HepG2 (cell line): ENCODE data around the gene UBE2O. TPM values are rescaled to one million over a fixed set of nuclear protein-coding genes. Genes with fewer than 3 reads are reported as not detected.

Source experiments
- ATAC-seq: fragments of 200-7000 bp; cut with Tn5 transposase; 3 replicates; pipeline ENCODE4 v1.9.1; 2020; ENCODE audit warnings: mild to moderate bottlenecking, moderate library complexity
- BruUV-seq: library from RNA; stranded (reverse); fragments of 400-500 nt; replicated peaks from 2 replicates; lab custom pipeline; 2021; lab: Mats Ljungman, UMichigan
- CTCF ChIA-PET: fragments of 300-600 bp; formaldehyde crosslinking; extraction: SDS; loops from one replicate; lab custom pipeline; 2021; ENCODE audit warnings: low total read pairs, inconsistent platforms, low intra/inter-chr PET ratio; lab: Yijun Ruan, JAX
- POLR2A ChIA-PET: fragments of 350-600 bp; sonication (Branson Sonifier 250); formaldehyde crosslinking; loops from one replicate; lab custom pipeline; 2020; ENCODE audit warnings: antibody characterized with exemption, inconsistent platforms; lab: Yijun Ruan, JAX
- DNase-seq: peaks from one replicate; pipeline ENCODE4 v3.0.0-alpha.2; 2015; ENCODE audit warnings: low spot score
- FAIRE-seq: peaks from 3 replicates; lab custom pipeline; 2011; peaks lifted over from hg19 to GRCh38; lab: Jason Lieb, UNC
- H2AFZ ChIP-seq: one replicate; pipeline ENCODE4 v1.6.1; 2011; ENCODE audit warnings: low read length, inconsistent platforms
- H3K27ac ChIP-seq: fragments of 300-600 bp; 3 replicates; pipeline ENCODE4 v1.8.0; 2011; ENCODE audit warnings: mixed run types, mild to moderate bottlenecking, mixed read lengths, low read length, inconsistent platforms; ENCODE audit not compliant: insufficient read depth; ENCODE audit errors: extremely low read length
- H3K27me3 ChIP-seq, 2 experiments: fragments of 200-600 bp in 1 of 2; 2 replicates in 1 of 2; 3 replicates in 1 of 2; pipeline versions ENCODE4 v1.6.0 to v1.8.0; 2011; ENCODE audit warnings: low read length in 2 of 2, mild to moderate bottlenecking in 2 of 2, moderate library complexity in 2 of 2, inconsistent platforms in 1 of 2; ENCODE audit not compliant: insufficient read depth in 2 of 2, control insufficient read depth in 1 of 2
- H3K36me3 ChIP-seq, 2 experiments: fragments of 200-600 bp in 1 of 2; replicated peaks in 1 of 2; 2 replicates in 1 of 2; 3 replicates in 1 of 2; pipeline versions ENCODE4 v1.5.1 to v1.8.0; 2011; ENCODE audit warnings: low read length in 2 of 2, inconsistent platforms in 1 of 2; ENCODE audit not compliant: insufficient read depth in 2 of 2, control insufficient read depth in 1 of 2
- H3K4me1 ChIP-seq: 2 replicates; pipeline ENCODE4 v1.5.1; 2012; ENCODE audit warnings: low read length, inconsistent platforms; ENCODE audit not compliant: insufficient read depth
- H3K4me2 ChIP-seq: 2 replicates; pipeline ENCODE4 v1.6.0; 2011; ENCODE audit warnings: low read depth, low read length, inconsistent platforms
- H3K4me3 ChIP-seq, 3 experiments: fragments of 200-600 bp in 1 of 3; sonication (generic), shearing (Covaris generic) in 1 of 3; replicated peaks in 1 of 3; 2 replicates each; pipeline ENCODE4 v1.5.1; 2011 to 2016; ENCODE audit warnings: low read length in 3 of 3, inconsistent platforms in 2 of 3, low read depth in 2 of 3, mild to moderate bottlenecking in 2 of 3, control low read depth in 1 of 3, mixed read lengths in 1 of 3; ENCODE audit not compliant: insufficient read depth in 1 of 3
- H3K79me2 ChIP-seq: one replicate; pipeline ENCODE4 v1.6.1; 2011; ENCODE audit warnings: low read length, inconsistent platforms; ENCODE audit not compliant: insufficient read depth
- H3K9ac ChIP-seq: 2 replicates; pipeline ENCODE4 v1.6.0; 2011; ENCODE audit warnings: mild to moderate bottlenecking, low read depth, low read length, inconsistent platforms; ENCODE audit not compliant: insufficient read depth
- H3K9me3 ChIP-seq: 2 replicates; pipeline ENCODE4 v1.5.1; 2012; ENCODE audit warnings: mild to moderate bottlenecking, low read length
- H4K20me1 ChIP-seq: 2 replicates; pipeline ENCODE4 v1.6.0; 2011; ENCODE audit warnings: inconsistent platforms, mild to moderate bottlenecking, low read length, moderate library complexity; ENCODE audit not compliant: insufficient read depth
- AGO1 ChIP-seq: fragments of 200-400 bp; formaldehyde crosslinking; IDR thresholded peaks from 2 replicates; pipeline ENCODE4 v1.6.1; 2017; ENCODE audit warnings: mild to moderate bottlenecking, low read depth, low read length, moderate library complexity; ENCODE audit not compliant: poor library complexity, severe bottlenecking
- CEBPB ChIP-seq: IDR thresholded peaks from 2 replicates; pipeline ENCODE4 v1.6.1; 2011; ENCODE audit warnings: low read depth, low read length, improper control_type of control experiment, borderline replicate concordance
- HNRNPL ChIP-seq: fragments of 200-400 bp; formaldehyde crosslinking; IDR thresholded peaks from 2 replicates; pipeline ENCODE4 v1.6.1; 2017; ENCODE audit warnings: mild to moderate bottlenecking, low read depth, low read length
- RBM22 ChIP-seq: fragments of 200-400 bp; formaldehyde crosslinking; optimal IDR thresholded peaks from 2 replicates; pipeline ENCODE3; 2017; ENCODE audit warnings: mild to moderate bottlenecking, low read length, moderate library complexity
- ZSCAN9 ChIP-seq: IDR thresholded peaks from 2 replicates; pipeline ENCODE4 v1.6.1; 2016; ENCODE audit warnings: borderline replicate concordance
- WGBS: methylation state at CpG from one replicate; pipeline ENCODE4 v1.1.6; 2017; ENCODE audit warnings: low lambda C conversion rate; 5-methylcytosine and 5-hydroxymethylcytosine counted together
- in situ Hi-C: cut with HindIII; loops from 2 replicates; pipeline ENCODE4 v1.10.0; 2017; ENCODE audit warnings: low pct_unique_long_range_greater_than_20kb; ENCODE audit not compliant: extremely low pct_ligation_motif_present
- intact Hi-C: fragments of 100-400 bp; cut with micrococcal nuclease; formaldehyde crosslinking; loops from one replicate; pipeline ENCODE4 v1.10.0; 2022; ENCODE audit not compliant: unreplicated experiment
- polyA plus RNA-seq, 8 experiments: library from polyadenylated mRNA; depleted of rRNA in 3 of 8; stranded (reverse) in 7 of 8; unstranded in 1 of 8; fragments of >200 nt; fragmentation: Illumina TruSeq in 4 of 8; extraction: Trizol in 4 of 8; gene quantifications; 2 replicates each; pipeline versions ENCODE4 v1.2.1 to v1.2.3, GENCODE V29; 2011 to 2016; ENCODE audit warnings: low read depth in 4 of 8, missing spikeins in 1 of 8, mixed read lengths in 1 of 8; ENCODE audit not compliant: insufficient read depth in 1 of 8
- total RNA-seq, 5 experiments: library from RNA; depleted of rRNA; stranded (reverse); fragments of >200 nt; fragmentation: Illumina TruSeq; extraction: Trizol; gene quantifications; 2 replicates each; pipeline ENCODE4 v1.2.3, GENCODE V29; 2016; ENCODE audit warnings: low read depth in 1 of 5
- TF ChIP-seq, protein P1 (sequence below): sonication (generic); formaldehyde crosslinking; IDR thresholded peaks from 2 replicates; pipeline ENCODE4 v1.9.0; 2022; ENCODE audit warnings: missing genetic modification reagents, mild to moderate bottlenecking, borderline replicate concordance

UBE2O gene
- total and polyA plus RNA-seq, 2 of the 13 experiments (the other 11 are each of a cell fraction or from before 2014, with no cell fraction given) = 21.5 to 23.5 TPM

DNA sequence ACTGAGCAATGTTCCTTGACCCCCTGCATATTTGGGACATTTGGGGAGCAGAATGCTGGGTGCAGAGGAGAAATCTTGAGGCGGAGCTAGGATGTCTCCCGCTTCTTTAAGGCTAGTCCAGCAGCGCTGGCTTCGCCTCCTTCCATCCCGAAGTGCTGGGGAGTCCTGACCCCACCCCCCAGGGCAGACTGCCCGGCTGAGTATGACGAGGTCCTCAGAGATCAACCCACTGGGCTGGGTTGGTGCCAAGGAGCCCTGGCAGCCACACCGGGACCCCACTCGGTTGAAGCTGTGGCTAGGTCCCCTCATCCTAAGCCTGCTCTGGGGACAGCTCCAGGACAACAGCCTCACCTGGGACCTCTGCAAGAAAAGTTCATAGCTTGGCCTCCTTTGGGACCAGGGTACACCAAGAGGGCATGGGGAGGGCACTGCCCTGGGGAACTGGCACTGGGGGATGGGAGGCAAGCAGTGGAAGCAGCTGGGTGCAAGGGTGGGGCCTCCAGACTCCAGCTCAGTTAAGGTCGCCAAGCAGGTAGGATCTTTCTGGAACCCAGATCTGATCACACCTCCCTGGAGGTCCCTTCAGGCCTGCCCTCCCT, 37.3 kb upstream of the UBE2O start:
- WGBS = 81% methylated on average over 7 of the region's 10 CpGs
- POLR2A ChIA-PET = interaction anchor here (0.9 to 12.2 kb wide), 2 partner anchors 10 to 28 kb away, joined by 3 to 252 read pairs; partner anchors contain the start of gene RHBDF2
- H3K4me2 ChIP-seq = no peak overlapping the region
- H3K9me3 ChIP-seq = no peaks in the 10 kb centered on the region
- DNase-seq (no peak), ATAC-seq (no peak), FAIRE-seq (no peak)
- peaks cover 20% of the 10 kb centered on the region; the same call in 1 of the 2 replicates for H4K20me1 ChIP-seq
- no TSS peak for BruUV-seq
- H3K9ac ChIP-seq = no peak overlapping the region
- H3K79me2 ChIP-seq = no peaks in the 10 kb centered on the region
- in situ Hi-C loops = no loop called here
- CTCF ChIA-PET = no interaction called here
- TF ChIP-seq ZSCAN9 (CRISPR knock-in tag) (no peak), RBM22 (peak; percentile 58), HNRNPL (peak; percentile 86), AGO1 (peak; percentile 14), CEBPB (no peak)
- TF ChIP-seq, protein P1, sequence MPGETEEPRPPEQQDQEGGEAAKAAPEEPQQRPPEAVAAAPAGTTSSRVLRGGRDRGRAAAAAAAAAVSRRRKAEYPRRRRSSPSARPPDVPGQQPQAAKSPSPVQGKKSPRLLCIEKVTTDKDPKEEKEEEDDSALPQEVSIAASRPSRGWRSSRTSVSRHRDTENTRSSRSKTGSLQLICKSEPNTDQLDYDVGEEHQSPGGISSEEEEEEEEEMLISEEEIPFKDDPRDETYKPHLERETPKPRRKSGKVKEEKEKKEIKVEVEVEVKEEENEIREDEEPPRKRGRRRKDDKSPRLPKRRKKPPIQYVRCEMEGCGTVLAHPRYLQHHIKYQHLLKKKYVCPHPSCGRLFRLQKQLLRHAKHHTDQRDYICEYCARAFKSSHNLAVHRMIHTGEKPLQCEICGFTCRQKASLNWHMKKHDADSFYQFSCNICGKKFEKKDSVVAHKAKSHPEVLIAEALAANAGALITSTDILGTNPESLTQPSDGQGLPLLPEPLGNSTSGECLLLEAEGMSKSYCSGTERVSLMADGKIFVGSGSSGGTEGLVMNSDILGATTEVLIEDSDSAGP = 0 out of 2 replicates have a peak, but pooled peaks have one; percentile 21
- 0 out of 5 replicates have a peak, but pooled peaks cover 1 to 3% of the 10 kb centered on the region in 2 experiments for H3K36me3 ChIP-seq
- H3K4me3 ChIP-seq = no peak overlapping the region
- no peaks in the 10 kb centered on the region for H3K27me3 ChIP-seq
- H3K4me1 ChIP-seq = peaks cover 63% of the 10 kb centered on the region
- intact Hi-C loops = no loop called here
- no peak overlapping the region for H3K27ac ChIP-seq
- H2AFZ ChIP-seq = no peak overlapping the region
